PFSK-1 (cell line): ENCODE data around the gene C2CD2L.

Source experiments
- POLR2AphosphoS5 ChIP-seq: IDR thresholded peaks from 2 replicates; pipeline ENCODE4 v1.6.1; 2012; ENCODE audit warnings: low read depth, mild to moderate bottlenecking, control low read depth, low read length, moderate library complexity
- TAF1 ChIP-seq: IDR thresholded peaks from 2 replicates; pipeline ENCODE4 v1.6.1; 2012; ENCODE audit warnings: low read length, control low read depth, borderline replicate concordance; ENCODE audit not compliant: insufficient read depth

DNA sequence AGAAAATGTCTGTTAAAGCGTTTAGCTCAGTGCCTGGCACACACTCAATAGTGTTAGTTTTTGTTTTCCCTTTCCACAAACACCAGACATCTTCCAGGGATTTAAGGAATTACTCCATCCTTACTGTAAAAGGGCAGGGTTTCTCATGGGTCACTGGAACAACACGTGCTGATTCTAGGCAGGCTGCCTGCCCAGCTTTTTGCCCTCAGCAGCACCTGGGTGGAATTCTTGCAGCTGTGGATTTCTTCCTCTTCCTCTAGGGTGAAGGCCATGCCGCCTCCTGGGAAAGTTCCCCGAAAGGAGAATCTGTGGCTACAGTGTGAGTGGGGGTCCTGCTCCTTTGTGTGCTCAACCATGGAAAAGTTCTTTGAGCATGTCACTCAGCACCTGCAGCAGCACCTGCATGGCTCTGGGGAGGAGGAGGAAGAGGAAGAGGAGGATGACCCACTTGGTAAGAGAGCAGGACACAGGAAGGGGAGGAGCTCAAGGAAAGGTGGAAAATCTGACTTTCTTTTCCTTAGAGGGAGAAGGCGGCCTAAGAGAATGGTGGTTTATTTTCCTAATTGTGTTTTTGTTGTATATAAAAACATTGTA lies 19.6 kb downstream of the C2CD2L start:
- no peak for TF ChIP-seq POLR2AphosphoS5
- TF ChIP-seq TAF1: no peak
